Peyer's patch (tissue), 4 donors: Measurements from ENCODE around the gene TIPRL. TPM values are rescaled to one million over a fixed set of nuclear protein-coding genes. Genes with fewer than 3 reads are reported as not detected.

Source experiments
- DNase-seq, 3 donors: peaks; one replicate each; pipeline ENCODE4 v3.0.0-alpha.2; 2017 to 2019
- H3K27ac ChIP-seq, 4 donors: fragments of 200-600 bp; sonication (generic); one replicate each; pipeline ENCODE4 v1.5.1; 2016 to 2019
- H3K27me3 ChIP-seq, 2 donors: fragments of 200-600 bp; sonication (generic); one replicate each; pipeline ENCODE4 v1.5.1; 2019
- H3K36me3 ChIP-seq, 3 donors: fragments of 200-600 bp; sonication (generic); one replicate each; pipeline ENCODE4 v1.5.1; 2016 to 2019
- H3K4me1 ChIP-seq, 4 donors: fragments of 200-600 bp; sonication (generic); one replicate each; pipeline ENCODE4 v1.5.1; 2016 to 2019
- H3K4me3 ChIP-seq, 4 donors: fragments of 200-600 bp; sonication (generic); 1 replicate in 3 of 4; 2 replicates in 1 of 4; pipeline ENCODE4 v1.5.1; 2016 to 2019; ENCODE audit warnings: mild to moderate bottlenecking in 1 of 4
- H3K9me3 ChIP-seq, 4 donors: fragments of 200-600 bp; sonication (generic); one replicate each; pipeline ENCODE4 v1.5.1; 2016 to 2019; ENCODE audit warnings: mild to moderate bottlenecking in 1 of 4
- POLR2A ChIP-seq, 2 donors: fragments of 450-650 bp; IDR thresholded peaks; one replicate each; pipeline ENCODE4 v1.5.1; 2017; ENCODE audit warnings: antibody characterized with exemption in 2 of 2, mild to moderate bottlenecking in 2 of 2, moderate library complexity in 2 of 2
- total RNA-seq, 4 donors: library from RNA; depleted of rRNA; stranded (reverse); fragments of >200 nt; gene quantifications; one replicate each; pipeline ENCODE4 v1.1.0, GENCODE V29; 2016
- TF ChIP-seq, protein P1 (sequence below), 6 experiments: fragments of 450-650 bp in 4 of 6; fragments of 200-600 bp in 2 of 6; sonication (generic) in 1 of 6; IDR thresholded peaks; one replicate each; pipeline ENCODE4 v1.5.1; 2017 to 2019; ENCODE audit warnings: antibody characterized with exemption in 6 of 6, mild to moderate bottlenecking in 3 of 6, moderate library complexity in 1 of 6

TIPRL gene
- total RNA-seq, 4 donors from 2014 or later: 9.1 to 29.4 (median 16.8) TPM

DNA sequence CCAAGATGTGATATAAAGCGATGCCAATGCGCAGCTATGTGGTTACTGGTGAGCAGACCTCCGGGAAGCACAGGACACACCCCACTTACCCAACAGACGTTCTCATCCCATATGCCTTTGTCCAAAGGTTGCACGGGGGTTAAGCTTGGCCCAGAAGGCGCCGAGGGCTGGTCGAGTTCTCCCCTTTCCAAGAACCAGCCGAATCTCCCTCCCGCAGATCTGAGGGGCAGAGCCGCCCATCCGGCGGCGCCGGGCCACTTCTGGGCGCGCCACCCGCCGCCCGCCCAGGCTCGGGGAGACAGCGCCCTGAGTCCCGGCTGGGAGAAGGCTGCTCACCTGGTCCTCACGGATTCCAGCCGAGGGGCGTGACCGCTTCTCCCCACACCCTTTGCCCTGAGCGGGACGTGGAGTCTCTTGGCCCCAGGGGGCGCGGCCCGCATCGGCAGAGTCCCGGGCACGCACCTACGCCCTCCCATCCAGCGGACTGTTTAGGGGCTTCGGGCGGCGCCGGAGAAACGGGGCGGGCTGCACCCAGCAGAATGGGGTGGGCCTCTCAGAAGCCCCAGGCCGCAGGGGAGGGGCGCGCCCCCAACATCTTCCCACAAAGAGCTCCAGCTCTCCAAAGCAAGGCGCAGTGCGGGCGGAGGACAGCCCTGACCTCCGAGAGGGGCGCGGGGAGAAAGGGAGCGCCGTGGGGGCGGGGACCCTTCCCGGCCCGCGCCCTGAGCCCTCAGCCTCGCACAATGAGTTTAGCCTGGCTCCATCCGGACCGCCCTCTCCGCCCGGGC lies 42.6 kb upstream of the TIPRL start:
- H3K36me3 ChIP-seq: no peaks in the 10 kb centered on the region
- H3K9me3 ChIP-seq: no peaks in the 10 kb centered on the region
- H3K4me3 ChIP-seq: peak overlapping the region; percentile 44 to 79 (median 73)
- peak in 2 of 3 donors; percentile 56 to 65 for DNase-seq
- H3K27me3 ChIP-seq: peaks cover 0 to 5% of the 10 kb centered on the region in 2 donors
- peaks cover 3 to 15% (median 9%) of the 10 kb centered on the region in 4 donors for H3K4me1 ChIP-seq
- TF ChIP-seq, protein P1, sequence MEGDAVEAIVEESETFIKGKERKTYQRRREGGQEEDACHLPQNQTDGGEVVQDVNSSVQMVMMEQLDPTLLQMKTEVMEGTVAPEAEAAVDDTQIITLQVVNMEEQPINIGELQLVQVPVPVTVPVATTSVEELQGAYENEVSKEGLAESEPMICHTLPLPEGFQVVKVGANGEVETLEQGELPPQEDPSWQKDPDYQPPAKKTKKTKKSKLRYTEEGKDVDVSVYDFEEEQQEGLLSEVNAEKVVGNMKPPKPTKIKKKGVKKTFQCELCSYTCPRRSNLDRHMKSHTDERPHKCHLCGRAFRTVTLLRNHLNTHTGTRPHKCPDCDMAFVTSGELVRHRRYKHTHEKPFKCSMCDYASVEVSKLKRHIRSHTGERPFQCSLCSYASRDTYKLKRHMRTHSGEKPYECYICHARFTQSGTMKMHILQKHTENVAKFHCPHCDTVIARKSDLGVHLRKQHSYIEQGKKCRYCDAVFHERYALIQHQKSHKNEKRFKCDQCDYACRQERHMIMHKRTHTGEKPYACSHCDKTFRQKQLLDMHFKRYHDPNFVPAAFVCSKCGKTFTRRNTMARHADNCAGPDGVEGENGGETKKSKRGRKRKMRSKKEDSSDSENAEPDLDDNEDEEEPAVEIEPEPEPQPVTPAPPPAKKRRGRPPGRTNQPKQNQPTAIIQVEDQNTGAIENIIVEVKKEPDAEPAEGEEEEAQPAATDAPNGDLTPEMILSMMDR (IDR thresholded peaks at IDR 0.05): no peak
- no peak for TF ChIP-seq POLR2A (IDR thresholded peaks at IDR 0.05)
- peak overlapping the region in 3 of 4 donors; percentile 55 to 82 (median 74) for H3K27ac ChIP-seq

DNA sequence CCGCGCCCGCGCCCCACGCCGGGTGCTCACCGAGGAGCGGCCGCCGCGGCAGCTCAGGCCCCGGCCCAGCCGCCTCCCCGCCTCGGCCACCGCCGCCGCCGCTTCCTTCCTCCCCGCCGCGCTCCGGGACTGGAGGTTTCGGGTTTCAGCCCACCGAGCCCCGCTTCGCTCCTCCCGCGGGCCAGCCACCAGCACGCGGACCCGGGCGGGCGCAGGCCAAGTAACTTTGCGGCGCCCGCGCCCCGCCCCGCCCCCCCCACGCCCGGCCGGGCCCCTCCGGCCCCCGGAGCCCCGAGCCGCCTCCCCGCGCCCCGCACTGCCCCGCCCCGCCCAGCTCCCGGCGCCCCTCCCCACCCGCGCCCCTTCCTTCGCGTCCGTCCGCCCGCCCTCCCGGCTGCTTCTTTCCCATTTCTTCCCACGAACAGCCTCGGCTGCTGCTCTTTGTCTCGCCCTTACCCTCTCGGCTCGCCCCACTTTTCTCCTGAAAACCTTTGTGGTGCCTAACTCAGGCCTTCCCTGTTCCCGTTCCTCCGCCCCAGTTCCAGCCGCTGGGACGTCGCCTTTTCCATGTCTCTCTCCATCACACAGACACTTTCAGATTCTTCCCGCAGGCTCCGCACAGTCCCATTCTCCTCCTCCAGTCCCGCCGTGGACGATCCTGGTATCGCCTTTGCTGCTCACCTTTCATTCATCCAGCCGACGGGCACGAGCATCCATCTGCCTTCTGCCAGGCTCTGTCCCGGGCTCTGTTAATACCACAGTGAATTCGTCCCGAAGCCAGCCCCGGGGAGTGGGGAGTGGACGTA lies 41.9 kb upstream of the TIPRL start, which contains the start of gene GPR161:
GPR161 (minus strand) TSS at position 222 of the 806 bp plus-strand sequence. CDS start 32,080 bp downstream, outside the sequence.
- Histone ChIP-seq H3K4me1 (peaks cover 3 to 15% (median 9%) of the 10 kb centered on the region in 4 donors), H3K9me3 (no peaks in the 10 kb centered on the region), H3K4me3 (peak within 1 kb of the TSS; percentile 44 to 79 (median 73)), H3K27ac (peak within 1 kb of the TSS; percentile 55 to 82 (median 65)), H3K36me3 (no peaks in the 10 kb centered on the region), H3K27me3 (peaks cover 0 to 5% of the 10 kb centered on the region in 2 donors)
- DNase-seq: peak in 2 of 3 donors; percentile 56 to 58
- TF ChIP-seq, protein P1 (IDR thresholded peaks at IDR 0.05): no peak
- TF ChIP-seq POLR2A (IDR thresholded peaks at IDR 0.05): no peak

DNA sequence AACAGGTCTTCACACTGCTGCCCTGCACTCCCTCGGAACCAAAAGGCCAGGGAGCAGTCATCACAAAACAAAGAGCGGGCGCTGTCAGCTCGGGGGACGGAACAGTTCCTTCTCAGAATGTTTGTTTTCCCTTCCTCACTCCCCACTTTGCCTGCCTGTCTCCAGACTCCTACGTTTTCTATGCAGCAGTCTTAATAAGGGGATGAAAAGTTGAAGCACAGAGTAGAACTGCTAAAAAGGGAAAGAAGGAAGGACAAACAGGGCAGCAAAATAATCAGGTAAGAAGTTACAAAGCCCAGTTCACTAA lies 41.3 kb upstream of the TIPRL start:
- peaks cover 0 to 5% of the 10 kb centered on the region in 2 donors for H3K27me3 ChIP-seq
- H3K27ac ChIP-seq: peak overlapping the region; percentile 55 to 82 (median 65)
- TF ChIP-seq, protein P1 (IDR thresholded peaks at IDR 0.05): no peak
- no peak for TF ChIP-seq POLR2A (IDR thresholded peaks at IDR 0.05)
- H3K9me3 ChIP-seq: no peaks in the 10 kb centered on the region
- peaks cover 3 to 15% (median 9%) of the 10 kb centered on the region in 4 donors for H3K4me1 ChIP-seq
- H3K4me3 ChIP-seq: peak overlapping the region; percentile 44 to 79 (median 73)
- peak in 1 of 3 donors; percentile 20 for DNase-seq
- H3K36me3 ChIP-seq: no peaks in the 10 kb centered on the region

DNA sequence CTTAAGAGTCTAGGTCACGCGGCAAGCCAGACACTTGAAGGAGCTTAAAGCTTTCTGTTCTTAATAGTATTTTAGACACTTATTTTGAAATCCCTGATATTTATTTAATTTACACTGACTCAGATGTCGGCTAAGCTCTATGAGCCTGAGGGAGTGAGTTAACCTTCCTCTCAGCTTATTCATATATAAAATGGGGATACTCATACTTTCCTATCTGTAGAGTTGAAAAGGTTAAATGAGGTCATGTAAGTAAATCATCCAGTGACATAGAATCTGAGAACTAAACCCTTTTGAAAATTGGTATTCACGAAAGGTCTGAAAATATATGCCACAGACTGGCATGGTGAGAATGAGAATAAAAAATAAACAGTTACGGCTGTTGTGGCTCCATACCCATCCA lies 40.6 kb upstream of the TIPRL start:
- peak overlapping the region in 1 of 4 donors; percentile 82 for H3K27ac ChIP-seq
- H3K4me3 ChIP-seq: no peak overlapping the region
- H3K9me3 ChIP-seq: no peaks in the 10 kb centered on the region
- no peak for DNase-seq
- TF ChIP-seq, protein P1 (IDR thresholded peaks at IDR 0.05): no peak
- TF ChIP-seq POLR2A (IDR thresholded peaks at IDR 0.05): no peak
- peaks cover 3 to 15% (median 9%) of the 10 kb centered on the region in 4 donors for H3K4me1 ChIP-seq
- peaks cover 0 to 5% of the 10 kb centered on the region in 2 donors for H3K27me3 ChIP-seq
- no peaks in the 10 kb centered on the region for H3K36me3 ChIP-seq

DNA sequence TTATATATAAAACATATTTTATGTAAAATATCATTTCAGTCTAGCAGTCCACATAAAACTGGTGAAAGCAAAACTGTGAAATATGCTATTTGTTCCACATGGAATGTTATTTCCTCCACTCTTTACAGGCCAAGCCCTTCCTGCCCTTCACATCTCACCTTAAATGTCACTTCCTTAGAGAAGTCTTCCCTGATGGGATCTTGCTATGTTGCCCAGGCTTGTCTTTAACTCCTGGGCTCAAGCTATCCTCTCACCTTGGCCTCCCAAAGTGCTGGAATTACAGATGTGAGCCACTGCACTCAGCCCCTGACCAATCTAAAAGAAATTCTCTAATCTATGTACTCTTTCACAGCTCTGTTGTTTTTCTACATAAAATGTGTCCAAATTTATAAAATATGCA lies 39.7 kb upstream of the TIPRL start:
- Histone ChIP-seq H3K27me3 (peaks cover 0 to 5% of the 10 kb centered on the region in 2 donors), H3K36me3 (no peaks in the 10 kb centered on the region), H3K9me3 (no peaks in the 10 kb centered on the region), H3K4me1 (peaks cover 3 to 15% (median 9%) of the 10 kb centered on the region in 4 donors), H3K27ac (no peak overlapping the region), H3K4me3 (no peak overlapping the region)
- TF ChIP-seq, protein P1 (IDR thresholded peaks at IDR 0.05): no peak
- TF ChIP-seq POLR2A (IDR thresholded peaks at IDR 0.05): no peak
- no peak for DNase-seq
